Activated T-cell treated with anti-CD3 and anti-CD28 coated beads, Interleukin-2, amount 50 U/mL, for 72 hours (primary cell): ENCODE data around the gene CFB. TPM values are rescaled to one million over a fixed set of nuclear protein-coding genes. Genes with fewer than 3 reads are reported as not detected.

Experiments used
- total RNA-seq, 2 donors: library from RNA; stranded (reverse); gene quantifications; one replicate each; pipeline ENCODE4 v1.2.3, GENCODE V29; 2022

The CFB gene
- total RNA-seq, 2 donors from 2014 or later: 1.1 to 3.5 TPM

Other genes starting within 250 kb of the CFB start
- 10 to 100 TPM; 48.9 TPM for gene ABHD16A, start 242.8 kb upstream of the CFB start, total RNA-seq
- not detected for gene LY6G6F, start 239.2 kb upstream of the CFB start, total RNA-seq
- not detected for gene LY6G6D, start 230.7 kb upstream of the CFB start, total RNA-seq
- under 1 TPM; 0.25 to 0.67 TPM for gene LY6G6C, start 224.3 kb upstream of the CFB start, total RNA-seq
- gene MPIG6B, start 222.7 kb upstream of the CFB start, total RNA-seq: under 1 TPM in 1 of 2 donors, not detected in 1; 0.10 TPM
- 10 to 100 TPM; 19.0 to 19.6 TPM for gene DDAH2, start 216.8 kb upstream of the CFB start, total RNA-seq
- 100 to 1,000 TPM; 253 to 318 TPM for gene CLIC1, start 209.6 kb upstream of the CFB start, total RNA-seq
- gene MSH5, start 206.1 kb upstream of the CFB start, total RNA-seq: 10 to 100 TPM; 84.9 to 98.4 TPM
- gene SAPCD1, start 183.4 kb upstream of the CFB start, total RNA-seq: 10 to 100 TPM; 15.7 to 18.0 TPM
- 1 to 10 TPM; 3.3 to 3.4 TPM for gene VWA7, start 168.8 kb upstream of the CFB start, total RNA-seq
- gene VARS1, start 150.3 kb upstream of the CFB start, total RNA-seq: 100 to 1,000 TPM in 1 of 2 donors, 10 to 100 TPM in 1; 91.3 to 101 TPM
- gene LSM2, start 139.1 kb upstream of the CFB start, total RNA-seq: 100 to 1,000 TPM; 122 to 123 TPM
- gene HSPA1L, start 130.8 kb upstream of the CFB start, total RNA-seq: 1 to 10 TPM; 2.9 to 3.1 TPM
- 10 to 100 TPM; 16.5 to 37.6 TPM for gene HSPA1A, start 130.6 kb upstream of the CFB start, total RNA-seq
- 10 to 100 TPM; 31.6 to 44.9 TPM for gene HSPA1B, start 118.4 kb upstream of the CFB start, total RNA-seq
- 10 to 100 TPM; 24.0 to 27.1 TPM for gene NEU1, start 83.3 kb upstream of the CFB start, total RNA-seq
- under 1 TPM; 0.22 to 0.23 TPM for gene SLC44A4, start 67.1 kb upstream of the CFB start, total RNA-seq
- gene EHMT2, start 48.4 kb upstream of the CFB start, total RNA-seq: 10 to 100 TPM; 49.2 to 64.7 TPM
- 1 to 10 TPM in 1 of 2 donors, under 1 TPM in 1; 0.88 to 1.9 TPM for gene ZBTB12, start 44.0 kb upstream of the CFB start, total RNA-seq
- 1 to 10 TPM; 3.4 to 5.1 TPM for gene C2, start 18.4 kb upstream of the CFB start, total RNA-seq
- gene NELFE, start 12.9 kb downstream of the CFB start, total RNA-seq: 10 to 100 TPM; 65.0 to 71.5 TPM
- 10 to 100 TPM; 75.7 to 79.7 TPM for gene SKIC2, start 13.1 kb downstream of the CFB start, total RNA-seq
- 10 to 100 TPM; 23.3 to 34.7 TPM for gene DXO, start 26.0 kb downstream of the CFB start, total RNA-seq
- 1 to 10 TPM; 6.9 to 7.6 TPM for gene C4A, start 36.0 kb downstream of the CFB start, total RNA-seq
- 1 to 10 TPM; 4.9 to 6.4 TPM for gene C4B, start 68.7 kb downstream of the CFB start, total RNA-seq
- 1 to 10 TPM; 1.1 to 1.3 TPM for gene CYP21A2, start 92.3 kb downstream of the CFB start, total RNA-seq
- gene TNXB, start 163.2 kb downstream of the CFB start, total RNA-seq: 10 to 100 TPM; 10.9 to 15.0 TPM
- gene ATF6B, start 182.2 kb downstream of the CFB start, total RNA-seq: 100 to 1,000 TPM in 1 of 2 donors, 10 to 100 TPM in 1; 99.9 to 105 TPM
- gene FKBPL, start 184.2 kb downstream of the CFB start, total RNA-seq: 1 to 10 TPM; 6.9 to 9.1 TPM
- 1 to 10 TPM in 1 of 2 donors, under 1 TPM in 1; 0.83 to 1.2 TPM for gene PRRT1, start 205.8 kb downstream of the CFB start, total RNA-seq
- gene PPT2, start 208.0 kb downstream of the CFB start, total RNA-seq: 10 to 100 TPM; 17.9 to 18.2 TPM
- 10 to 100 TPM in 1 of 2 donors, 1 to 10 TPM in 1; 9.6 to 11.2 TPM for gene EGFL8, start 218.5 kb downstream of the CFB start, total RNA-seq
- gene AGPAT1, start 230.0 kb downstream of the CFB start, total RNA-seq: 10 to 100 TPM; 29.6 to 30.4 TPM
- gene RNF5, start 232.3 kb downstream of the CFB start, total RNA-seq: 10 to 100 TPM; 45.0 to 49.2 TPM
- gene AGER, start 238.2 kb downstream of the CFB start, total RNA-seq: 10 to 100 TPM; 39.0 to 48.0 TPM
- 100 to 1,000 TPM in 1 of 2 donors, 10 to 100 TPM in 1; 98.3 to 104 TPM for gene PBX2, start 244.1 kb downstream of the CFB start, total RNA-seq
- gene GPSM3, start 246.5 kb downstream of the CFB start, total RNA-seq: 100 to 1,000 TPM; 192 to 213 TPM